ENCODE measurements around the gene EIF4E. TPM values are rescaled to one million over a fixed set of nuclear protein-coding genes. Genes with fewer than 3 reads are reported as not detected.

Gene EIF4E
- total RNA-seq, 1 experiment from 2014 or later = 179 TPM

DNA sequence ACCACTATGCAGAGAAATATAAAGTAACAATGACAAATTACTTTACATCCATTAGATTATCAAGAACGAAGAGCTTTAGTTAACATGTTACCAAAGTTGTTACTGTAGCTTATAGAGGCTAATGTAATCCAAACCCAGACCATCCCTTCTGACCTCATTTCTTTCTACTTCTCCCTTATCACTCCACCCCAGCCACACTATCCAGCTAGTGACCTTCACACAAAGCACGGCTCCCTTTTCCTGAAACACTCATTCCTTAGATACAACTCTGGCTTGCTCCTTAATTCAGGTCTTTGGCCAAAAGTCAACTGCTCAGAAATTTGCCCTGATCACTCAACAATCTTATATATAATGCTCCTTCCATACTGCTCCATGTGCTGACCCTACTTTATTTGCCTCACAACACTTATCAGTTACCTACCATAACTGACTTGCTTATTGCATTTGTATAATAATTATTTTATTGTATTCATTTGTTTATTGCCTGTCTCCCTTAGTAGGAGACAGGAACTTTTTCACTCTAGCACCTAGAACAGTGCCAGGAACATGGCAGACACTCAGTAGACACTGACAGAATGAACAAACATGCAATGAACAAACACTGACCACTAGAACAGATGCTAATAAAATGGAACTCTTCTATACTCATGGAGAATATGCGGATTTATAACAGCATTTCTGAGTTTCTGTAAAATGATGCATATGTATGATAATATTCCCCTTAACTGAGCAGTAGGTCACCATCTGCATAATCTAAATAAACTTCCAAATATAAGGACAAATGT is 67.6 kb downstream of the EIF4E start:
- no peak overlapping the region for H3K4me3 ChIP-seq (ENCODE audit: low read depth, low read length, poor library complexity, severe bottlenecking)
- ChIA-PET POLR2A (ENCODE audit: low non-redundant PET) (no interaction called here), CTCF (no interaction called here)
- TF ChIP-seq, protein P1, sequence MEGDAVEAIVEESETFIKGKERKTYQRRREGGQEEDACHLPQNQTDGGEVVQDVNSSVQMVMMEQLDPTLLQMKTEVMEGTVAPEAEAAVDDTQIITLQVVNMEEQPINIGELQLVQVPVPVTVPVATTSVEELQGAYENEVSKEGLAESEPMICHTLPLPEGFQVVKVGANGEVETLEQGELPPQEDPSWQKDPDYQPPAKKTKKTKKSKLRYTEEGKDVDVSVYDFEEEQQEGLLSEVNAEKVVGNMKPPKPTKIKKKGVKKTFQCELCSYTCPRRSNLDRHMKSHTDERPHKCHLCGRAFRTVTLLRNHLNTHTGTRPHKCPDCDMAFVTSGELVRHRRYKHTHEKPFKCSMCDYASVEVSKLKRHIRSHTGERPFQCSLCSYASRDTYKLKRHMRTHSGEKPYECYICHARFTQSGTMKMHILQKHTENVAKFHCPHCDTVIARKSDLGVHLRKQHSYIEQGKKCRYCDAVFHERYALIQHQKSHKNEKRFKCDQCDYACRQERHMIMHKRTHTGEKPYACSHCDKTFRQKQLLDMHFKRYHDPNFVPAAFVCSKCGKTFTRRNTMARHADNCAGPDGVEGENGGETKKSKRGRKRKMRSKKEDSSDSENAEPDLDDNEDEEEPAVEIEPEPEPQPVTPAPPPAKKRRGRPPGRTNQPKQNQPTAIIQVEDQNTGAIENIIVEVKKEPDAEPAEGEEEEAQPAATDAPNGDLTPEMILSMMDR (conservative IDR thresholded peaks at IDR 0.05; ENCODE audit: low read depth, low read length) = no peak
- TF ChIP-seq EZH2 (IDR thresholded peaks at IDR 0.05; ENCODE audit: borderline replicate concordance, low read depth, low read length, poor library complexity, severe bottlenecking) = no peak
- H3K4me1 ChIP-seq (ENCODE audit: insufficient read depth, low read length, poor library complexity, severe bottlenecking) = no peaks in the 10 kb centered on the region
- no peak overlapping the region for H3K27ac ChIP-seq (ENCODE audit: low read depth, low read length, poor library complexity, severe bottlenecking)
- no TSS peak for BruUV-seq (replicated peaks)
- H3K36me3 ChIP-seq (ENCODE audit: insufficient read depth, low read length, poor library complexity, severe bottlenecking) = no peaks in the 10 kb centered on the region
- no peak for DNase-seq (ENCODE audit: low spot score)
- H3K27me3 ChIP-seq (replicated peaks; ENCODE audit: insufficient read depth, low read depth, low read length, poor library complexity) = no peaks in the 10 kb centered on the region
- intact Hi-C loops (cut with micrococcal nuclease; ENCODE audit: unreplicated experiment) = no loop called here
- no peaks in the 10 kb centered on the region for H3K9me3 ChIP-seq (ENCODE audit: low read depth, low read length, poor library complexity, severe bottlenecking)

DNA sequence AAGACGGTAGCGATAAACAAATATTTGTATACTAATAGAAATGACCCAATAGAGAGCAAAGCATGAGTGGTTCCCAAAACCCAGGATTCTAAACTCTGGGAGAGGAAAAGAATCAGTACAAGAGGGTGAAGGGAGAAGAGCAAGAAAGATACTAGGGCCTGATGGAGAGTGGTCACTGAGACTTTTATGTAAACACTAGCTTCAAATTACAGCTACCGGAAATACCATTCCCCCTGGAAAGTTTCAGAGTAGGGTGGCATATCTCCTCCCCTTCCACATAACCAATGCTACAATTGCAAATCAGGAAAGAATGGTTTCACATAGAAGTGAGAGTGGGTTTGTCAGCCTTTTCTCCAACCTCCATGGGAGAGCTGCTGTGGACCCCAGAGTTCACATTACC is 77.1 kb downstream of the EIF4E start:
- CTCF ChIA-PET = interaction anchor here (2.7 kb wide), 1 partner anchor 384 kb away, joined by 10 read pairs; no protein-coding TSS in a partner anchor

DNA sequence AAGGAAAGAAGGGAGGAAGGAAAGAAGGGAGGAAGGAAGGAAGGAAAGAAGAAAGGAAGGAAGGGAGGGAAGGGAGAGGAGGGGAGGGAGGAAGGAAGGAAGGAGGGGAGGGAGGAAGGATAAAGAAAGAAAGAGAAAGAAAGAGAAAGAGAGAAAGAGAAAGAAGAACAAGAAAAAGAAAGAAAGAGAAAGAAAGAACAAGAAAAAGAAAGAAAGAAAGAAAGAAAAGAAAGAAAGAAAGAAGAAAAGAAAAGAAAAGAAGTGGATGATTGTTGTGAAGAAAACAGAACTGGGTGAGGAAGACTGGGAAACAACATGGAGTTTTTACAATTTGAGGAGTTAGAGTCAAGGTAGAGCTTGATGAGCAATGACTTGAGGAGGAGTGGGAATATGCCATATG is 78.0 kb downstream of the EIF4E start:
- H3K4me1 ChIP-seq (ENCODE audit: insufficient read depth, low read length, poor library complexity, severe bottlenecking) = peaks cover 26% of the 10 kb centered on the region
- no TSS peak for BruUV-seq (replicated peaks)
- no peak overlapping the region for H3K4me3 ChIP-seq (ENCODE audit: low read depth, low read length, poor library complexity, severe bottlenecking)
- H3K27me3 ChIP-seq (replicated peaks; ENCODE audit: insufficient read depth, low read depth, low read length, poor library complexity) = no peaks in the 10 kb centered on the region
- ChIA-PET POLR2A (ENCODE audit: low non-redundant PET) (interaction anchor here (0.6 kb wide), 1 partner anchor 76 kb away, joined by 3 read pairs; no protein-coding TSS in a partner anchor), CTCF (interaction anchor here (0.7 to 2.7 kb wide), 2 partner anchors 383 to 386 kb away, joined by 3 to 10 read pairs; no protein-coding TSS in a partner anchor)
- intact Hi-C loops (cut with micrococcal nuclease; ENCODE audit: unreplicated experiment) = loop anchor here (5.0 kb wide), 2 partner anchors 104 to 384 kb away; no protein-coding TSS in a partner anchor
- H3K9me3 ChIP-seq (ENCODE audit: low read depth, low read length, poor library complexity, severe bottlenecking) = peaks cover 7% of the 10 kb centered on the region
- peak overlapping the region; percentile 78 for H3K27ac ChIP-seq (ENCODE audit: low read depth, low read length, poor library complexity, severe bottlenecking)
- no peak for DNase-seq (ENCODE audit: low spot score)
- H3K36me3 ChIP-seq (ENCODE audit: insufficient read depth, low read length, poor library complexity, severe bottlenecking) = no peaks in the 10 kb centered on the region
- no peak for TF ChIP-seq EZH2 (IDR thresholded peaks at IDR 0.05; ENCODE audit: borderline replicate concordance, low read depth, low read length, poor library complexity, severe bottlenecking)
- TF ChIP-seq, protein P1 (conservative IDR thresholded peaks at IDR 0.05; ENCODE audit: low read depth, low read length) = no peak

More for the DNA sequence above, 77.1 kb downstream of the EIF4E start:
- peaks cover 26% of the 10 kb centered on the region for H3K4me1 ChIP-seq (ENCODE audit: insufficient read depth, low read length, poor library complexity, severe bottlenecking)
- DNase-seq (ENCODE audit: low spot score) = peak; percentile 90
- POLR2A ChIA-PET (ENCODE audit: low non-redundant PET) = interaction anchor here (0.7 kb wide), 1 partner anchor 102 kb away, joined by 4 read pairs; no protein-coding TSS in a partner anchor
- H3K9me3 ChIP-seq (ENCODE audit: low read depth, low read length, poor library complexity, severe bottlenecking) = no peaks in the 10 kb centered on the region
- peak overlapping the region; percentile 78 for H3K27ac ChIP-seq (ENCODE audit: low read depth, low read length, poor library complexity, severe bottlenecking)
- TF ChIP-seq, protein P1 (conservative IDR thresholded peaks at IDR 0.05; ENCODE audit: low read depth, low read length) = no peak
- no peak for TF ChIP-seq EZH2 (IDR thresholded peaks at IDR 0.05; ENCODE audit: borderline replicate concordance, low read depth, low read length, poor library complexity, severe bottlenecking)
- no peak overlapping the region for H3K4me3 ChIP-seq (ENCODE audit: low read depth, low read length, poor library complexity, severe bottlenecking)
- H3K27me3 ChIP-seq (replicated peaks; ENCODE audit: insufficient read depth, low read depth, low read length, poor library complexity) = no peaks in the 10 kb centered on the region
- no peaks in the 10 kb centered on the region for H3K36me3 ChIP-seq (ENCODE audit: insufficient read depth, low read length, poor library complexity, severe bottlenecking)
- no TSS peak for BruUV-seq (replicated peaks)
- intact Hi-C loops (cut with micrococcal nuclease; ENCODE audit: unreplicated experiment) = loop anchor here (5.0 kb wide), 2 partner anchors 105 to 385 kb away; no protein-coding TSS in a partner anchor
